NCI-H446 (cell line): ENCODE measurements around the gene F2RL2.

ENCODE experiments used
- DNase-seq, 2 experiments: peaks; one replicate each; lab custom pipeline; 2025; lab: John Stamatoyannopoulos, UW

Gene F2RL2

GRCh38 chr5:76583163-76584047 is 39.8 kb downstream of the F2RL2 start:
- DNase-seq, result no peak

- no peak for DNase-seq
Observed at GRCh38 chr5:76582230-76583162, 40.7 kb downstream of the F2RL2 start.

- DNase-seq, result no peak
Observed at GRCh38 chr5:76580981-76581380, 42.2 kb downstream of the F2RL2 start.

GRCh38 chr5:76579166-76579937 is 43.9 kb downstream of the F2RL2 start:
- DNase-seq, result no peak

GRCh38 chr5:76576996-76577395 is 46.2 kb downstream of the F2RL2 start:
- no peak for DNase-seq

GRCh38 chr5:76576450-76576849 is 46.8 kb downstream of the F2RL2 start:
- DNase-seq, result no peak

GRCh38 chr5:76571559-76571958 is 51.6 kb downstream of the F2RL2 start:
- no peak for DNase-seq

GRCh38 chr5:76570153-76570552 is 53.0 kb downstream of the F2RL2 start:
- no peak for DNase-seq
